ENCODE measurements around the gene PSMB5. TPM values are rescaled to one million over a fixed set of nuclear protein-coding genes. Genes with fewer than 3 reads are reported as not detected.

Gene PSMB5
- total and polyA plus RNA-seq, 2 of the 13 experiments (the other 11 are each of a cell fraction or from before 2014, with no cell fraction given): 705 to 871 TPM

- H3K4me1 ChIP-seq (ENCODE audit: insufficient read depth, low read length): peaks cover 5% of the 10 kb centered on the region; the same call in 1 of the 2 replicates
- no peaks in the 10 kb centered on the region for H3K9me3 ChIP-seq (ENCODE audit: low read length)
- H2AFZ ChIP-seq (ENCODE audit: low read length): no peak overlapping the region
- H3K79me2 ChIP-seq (ENCODE audit: insufficient read depth, low read length): no peaks in the 10 kb centered on the region
- POLR2A ChIA-PET: interaction anchor here (0.6 to 8.5 kb wide), 12 partner anchors 11 to 75 kb away, joined by 3 to 160 read pairs (median 10); partner anchors contain the start of genes AJUBA, C14orf93 and HAUS4
- no peak for TF ChIP-seq ZNF296 (CRISPR knock-in tag; conservative IDR thresholded peaks at IDR 0.05)
- no peak for TF ChIP-seq ZNF563 (CRISPR knock-in tag; IDR thresholded peaks at IDR 0.05)
- no peak for TF ChIP-seq SALL1 (CRISPR knock-in tag; IDR thresholded peaks at IDR 0.05)
- TF ChIP-seq, protein P1, sequence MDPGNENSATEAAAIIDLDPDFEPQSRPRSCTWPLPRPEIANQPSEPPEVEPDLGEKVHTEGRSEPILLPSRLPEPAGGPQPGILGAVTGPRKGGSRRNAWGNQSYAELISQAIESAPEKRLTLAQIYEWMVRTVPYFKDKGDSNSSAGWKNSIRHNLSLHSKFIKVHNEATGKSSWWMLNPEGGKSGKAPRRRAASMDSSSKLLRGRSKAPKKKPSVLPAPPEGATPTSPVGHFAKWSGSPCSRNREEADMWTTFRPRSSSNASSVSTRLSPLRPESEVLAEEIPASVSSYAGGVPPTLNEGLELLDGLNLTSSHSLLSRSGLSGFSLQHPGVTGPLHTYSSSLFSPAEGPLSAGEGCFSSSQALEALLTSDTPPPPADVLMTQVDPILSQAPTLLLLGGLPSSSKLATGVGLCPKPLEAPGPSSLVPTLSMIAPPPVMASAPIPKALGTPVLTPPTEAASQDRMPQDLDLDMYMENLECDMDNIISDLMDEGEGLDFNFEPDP (CRISPR knock-in tag; conservative IDR thresholded peaks at IDR 0.05): no peak
- TF ChIP-seq ZBTB42 (CRISPR knock-in tag; IDR thresholded peaks at IDR 0.05): no peak
- TF ChIP-seq ARNTL (CRISPR knock-in tag; IDR thresholded peaks at IDR 0.05): no peak
- TF ChIP-seq, protein P2, sequence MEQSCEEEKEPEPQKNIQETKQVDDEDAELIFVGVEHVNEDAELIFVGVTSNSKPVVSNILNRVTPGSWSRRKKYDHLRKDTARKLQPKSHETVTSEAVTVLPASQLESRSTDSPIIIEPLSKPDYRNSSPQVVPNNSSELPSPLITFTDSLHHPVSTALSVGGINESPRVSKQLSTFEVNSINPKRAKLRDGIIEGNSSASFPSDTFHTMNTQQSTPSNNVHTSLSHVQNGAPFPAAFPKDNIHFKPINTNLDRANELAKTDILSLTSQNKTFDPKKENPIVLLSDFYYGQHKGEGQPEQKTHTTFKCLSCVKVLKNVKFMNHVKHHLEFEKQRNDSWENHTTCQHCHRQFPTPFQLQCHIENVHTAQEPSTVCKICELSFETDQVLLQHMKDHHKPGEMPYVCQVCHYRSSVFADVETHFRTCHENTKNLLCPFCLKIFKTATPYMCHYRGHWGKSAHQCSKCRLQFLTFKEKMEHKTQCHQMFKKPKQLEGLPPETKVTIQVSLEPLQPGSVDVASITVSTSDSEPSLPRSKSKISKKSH (CRISPR knock-in tag; IDR thresholded peaks at IDR 0.05; ENCODE audit: borderline replicate concordance): 0 out of 2 replicates have a peak, but pooled peaks have one; percentile 42
- TF ChIP-seq PAF1 (CRISPR knock-in tag; IDR thresholded peaks at IDR 0.05): no peak
- no peak for TF ChIP-seq ZNF552 (CRISPR knock-in tag; IDR thresholded peaks at IDR 0.05; ENCODE audit: borderline replicate concordance)
- no peak for TF ChIP-seq ZSCAN21 (CRISPR knock-in tag; IDR thresholded peaks at IDR 0.05; ENCODE audit: borderline replicate concordance)
- TF ChIP-seq ZNF142 (CRISPR knock-in tag; IDR thresholded peaks at IDR 0.05): 0 out of 2 replicates have a peak, but pooled peaks have one; percentile 29
- no peak for TF ChIP-seq NCOA5 (CRISPR knock-in tag; IDR thresholded peaks at IDR 0.05)
- no peak for TF ChIP-seq RBM39 (IDR thresholded peaks at IDR 0.05; ENCODE audit: low read depth, low read length, poor library complexity, severe bottlenecking)
- H3K36me3 ChIP-seq (replicated peaks in 1 of 2; ENCODE audit: control insufficient read depth in 1 of 2, insufficient read depth in 2 of 2, low read length in 2 of 2): peaks cover 0 to 3% of the 10 kb centered on the region in 2 experiments; a peak in 1 of 5 replicates
- in situ Hi-C loops (cut with HindIII; ENCODE audit: extremely low pct_ligation_motif_present, low pct_unique_long_range_greater_than_20kb) (no loop called here), intact Hi-C loops (cut with micrococcal nuclease; ENCODE audit: unreplicated experiment) (no loop called here)
- no peak overlapping the region for H3K9ac ChIP-seq (ENCODE audit: insufficient read depth, low read depth, low read length)
- H3K27me3 ChIP-seq (ENCODE audit: control insufficient read depth in 1 of 2, insufficient read depth in 2 of 2, low read length in 2 of 2): no peaks in the 10 kb centered on the region
- no peaks in the 10 kb centered on the region for H4K20me1 ChIP-seq (ENCODE audit: insufficient read depth, low read length)
- H3K4me2 ChIP-seq (ENCODE audit: low read depth, low read length): no peak overlapping the region
- no TSS peak for BruUV-seq (replicated peaks)
- WGBS (ENCODE audit: low lambda C conversion rate): 94% methylated on average over 9 of the region's 9 CpGs
- FAIRE-seq: no peak
- ATAC-seq: no peak
- no peak overlapping the region for H3K4me3 ChIP-seq (replicated peaks in 1 of 3; ENCODE audit: insufficient read depth in 1 of 3, low read depth in 2 of 3, low read length in 3 of 3)
- CTCF ChIA-PET (ENCODE audit: low intra/inter-chr PET ratio, low total read pairs): interaction anchor here (1.4 to 2.9 kb wide), 2 partner anchors 59 to 62 kb away, joined by 3 to 77 read pairs; partner anchors contain the start of gene CDH24
- no peak overlapping the region for H3K27ac ChIP-seq (ENCODE audit: extremely low read length, insufficient read depth, low read length)
- no peak for DNase-seq (ENCODE audit: low spot score)
These were observed 38.6 kb downstream of the PSMB5 start for GRCh38 chr14:22995889-22996625.
